Measurements from ENCODE around the gene SLC25A53. TPM values are rescaled to one million over a fixed set of nuclear protein-coding genes. Genes with fewer than 3 reads are reported as not detected.
"Not testable (repeated sequence)": the region's sequence is repeated elsewhere in the genome, so short reads cannot be mapped to it uniquely, and the experiment has no call there.

SLC25A53 gene
- total RNA-seq, 4 donors from 2014 or later: 10.6 to 24.5 (median 17.3) TPM

- no peak for TF ChIP-seq CTCF (IDR thresholded peaks at IDR 0.05; ENCODE audit: low read depth)
These were observed 72.7 kb downstream of the SLC25A53 start for GRCh38 chrX:104084063-104084462.

- TF ChIP-seq CTCF (IDR thresholded peaks at IDR 0.05; ENCODE audit: low read depth): not testable (repeated sequence)
These were observed 80.9 kb downstream of the SLC25A53 start, which contains the start of gene TMSB15C for GRCh38 chrX:104075778-104076445. Gene TMSB15C, minus strand, starts transcription at chrX:104076236.

Other genes starting within 250 kb of the SLC25A53 start
- gene TMSB15B, start 194.4 kb downstream of the SLC25A53 start, total RNA-seq: 1 to 10 TPM in 3 of 4 donors, under 1 TPM in 1; 0.66 to 3.3 (median 1.5) TPM
- gene H2BW1, start 143.3 kb downstream of the SLC25A53 start, total RNA-seq: not detected
- not detected for gene H2BW2, start 117.1 kb downstream of the SLC25A53 start, total RNA-seq
- gene TMSB15C, start 80.8 kb downstream of the SLC25A53 start, total RNA-seq: 1 to 10 TPM in 2 of 4 donors, under 1 TPM in 2; 0.38 to 2.7 (median 1.2) TPM
- 1 to 10 TPM in 1 of 4 donors, under 1 TPM in 2, not detected in 1; 0.19 to 1.1 (median 0.51) TPM for gene ZCCHC18, start 44.5 kb downstream of the SLC25A53 start, total RNA-seq
- gene FAM199X, start 9.4 kb upstream of the SLC25A53 start, total RNA-seq: 10 to 100 TPM; 33.5 to 93.1 (median 54.7) TPM
- not detected for gene ESX1, start 97.9 kb upstream of the SLC25A53 start, total RNA-seq

Data from subcutaneous adipose tissue (tissue), 4 donors.